ENCODE data around the gene ACTL7B.
"Not testable (repeated sequence)": the region's sequence is repeated elsewhere in the genome, so short reads cannot be mapped to it uniquely, and the experiment has no call there.

The ACTL7B gene, protein sequence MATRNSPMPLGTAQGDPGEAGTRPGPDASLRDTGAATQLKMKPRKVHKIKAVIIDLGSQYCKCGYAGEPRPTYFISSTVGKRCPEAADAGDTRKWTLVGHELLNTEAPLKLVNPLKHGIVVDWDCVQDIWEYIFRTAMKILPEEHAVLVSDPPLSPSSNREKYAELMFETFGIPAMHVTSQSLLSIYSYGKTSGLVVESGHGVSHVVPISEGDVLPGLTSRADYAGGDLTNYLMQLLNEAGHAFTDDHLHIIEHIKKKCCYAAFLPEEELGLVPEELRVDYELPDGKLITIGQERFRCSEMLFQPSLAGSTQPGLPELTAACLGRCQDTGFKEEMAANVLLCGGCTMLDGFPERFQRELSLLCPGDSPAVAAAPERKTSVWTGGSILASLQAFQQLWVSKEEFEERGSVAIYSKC

GRCh38 chr9:108855888-108856287 is at the start of gene ACTL7B:
TSS of gene ACTL7B (minus strand) at chr9:108855986. CDS start at chr9:108855930, 56 bp downstream.
- DNase-seq: no peak

GRCh38 chr9:108905494-108905893 is 49.7 kb upstream of the ACTL7B start:
- no peak for DNase-seq

DNA sequence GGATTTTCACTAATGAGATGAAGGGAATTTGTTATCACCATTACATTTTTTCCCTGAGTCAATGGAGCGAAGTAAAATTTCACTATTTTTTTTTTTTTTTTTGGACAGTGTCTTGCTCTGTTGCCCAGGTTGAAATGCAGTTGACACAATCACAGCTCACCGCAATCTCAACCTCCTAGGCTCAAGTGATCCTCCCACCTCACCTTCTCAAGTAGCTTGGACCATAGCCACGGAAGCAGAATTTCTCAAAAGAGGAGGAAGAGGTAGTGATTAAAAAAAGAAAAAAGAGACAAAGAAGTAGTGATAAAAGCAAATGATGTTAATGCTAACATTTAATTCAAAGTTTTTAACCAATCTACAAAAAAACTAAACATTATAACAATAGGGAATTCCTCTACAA is 48.4 kb upstream of the ACTL7B start:
- DNase-seq: no peak

DNA sequence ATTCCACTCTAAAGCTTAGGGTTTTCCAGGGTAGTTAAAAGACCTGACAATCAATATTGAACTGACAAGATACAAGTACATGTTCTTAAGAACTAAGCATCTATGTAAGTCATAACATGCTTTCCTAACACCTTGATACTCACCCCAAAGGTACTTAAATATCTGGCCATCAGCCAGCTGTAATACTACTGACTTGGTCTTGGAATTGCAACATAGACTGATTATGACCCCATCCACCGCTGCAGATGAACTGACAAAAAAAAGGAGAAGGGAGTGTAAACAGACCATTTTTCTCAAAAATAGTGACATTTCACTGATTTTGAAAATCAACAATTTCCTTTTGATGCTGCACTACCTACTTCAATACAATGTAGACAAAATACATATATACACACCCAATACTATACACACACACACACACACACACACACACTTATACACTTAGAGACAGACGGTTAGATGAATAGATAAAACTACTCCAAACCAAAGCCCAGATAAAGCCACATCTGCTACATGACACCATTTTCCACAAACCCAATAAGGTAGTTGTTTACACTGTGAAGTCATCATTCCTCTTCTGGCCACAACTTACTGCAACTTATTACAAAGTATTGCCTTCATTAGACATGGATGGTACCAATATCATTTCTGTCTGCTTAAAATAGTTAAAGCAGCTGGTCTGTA is 47.8 kb upstream of the ACTL7B start:
- DNase-seq: no peak

DNA sequence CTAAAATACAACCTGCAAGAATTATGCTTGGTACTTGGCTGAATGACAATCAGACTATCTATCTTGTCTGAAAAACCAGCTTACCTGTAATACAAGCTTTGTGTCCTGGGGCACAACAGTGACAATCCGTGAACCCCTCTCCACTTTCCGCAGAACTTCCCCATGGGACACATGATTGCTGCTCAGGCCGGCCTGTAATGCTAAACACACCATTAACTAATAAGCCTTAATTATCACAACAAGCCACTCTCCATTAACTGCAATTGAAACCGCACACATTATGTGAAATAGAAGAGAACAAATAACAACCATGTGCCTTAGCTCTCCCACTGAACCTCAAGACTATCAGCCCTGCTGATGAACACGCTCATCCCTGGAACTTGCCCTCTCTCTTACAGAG is 44.4 kb upstream of the ACTL7B start:
- DNase-seq: no peak

GRCh38 chr9:108899023-108899695 is 43.4 kb upstream of the ACTL7B start:
- not testable (repeated sequence) for DNase-seq

GRCh38 chr9:108897324-108898096 is 41.7 kb upstream of the ACTL7B start:
- no peak for DNase-seq

DNA sequence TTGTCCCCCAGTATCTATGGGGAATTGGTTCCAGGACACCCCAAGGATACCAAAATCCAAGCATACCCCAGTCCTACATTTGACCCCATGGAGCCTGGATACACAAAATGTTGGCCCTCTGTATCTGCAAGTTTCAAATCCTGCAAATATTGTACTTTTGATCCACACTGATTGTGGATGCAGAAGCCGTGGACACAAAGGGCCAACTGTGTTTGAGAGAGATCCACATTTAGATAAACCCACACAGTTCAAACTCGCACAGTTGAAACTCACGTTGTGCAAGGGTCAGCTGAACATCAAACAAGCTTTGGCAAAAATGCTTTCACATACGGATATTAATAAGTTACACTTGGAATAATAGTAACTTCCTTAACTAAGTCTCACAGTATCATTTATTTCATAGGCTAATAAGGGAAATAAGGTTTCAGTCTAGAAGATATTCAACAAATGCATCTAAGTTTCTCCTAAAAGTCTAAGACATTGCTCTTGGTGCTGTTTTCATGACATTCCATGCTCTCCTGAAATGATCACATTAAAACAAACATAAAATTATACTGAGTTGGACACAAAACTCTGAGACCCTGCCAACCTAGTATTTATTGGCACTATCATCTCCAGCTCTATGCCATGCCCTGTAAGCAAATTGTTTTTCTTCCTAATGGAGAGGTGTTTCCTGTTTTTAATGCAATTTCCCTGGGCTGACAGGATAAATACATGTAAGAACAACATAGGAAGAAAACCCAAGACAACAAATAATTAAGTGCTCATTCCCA is 38.6 kb upstream of the ACTL7B start:
- no peak for DNase-seq

- no peak for DNase-seq
These were observed 33.9 kb upstream of the ACTL7B start for GRCh38 chr9:108889649-108890067.

- not testable (repeated sequence) for DNase-seq
These were observed 30.9 kb upstream of the ACTL7B start for GRCh38 chr9:108886594-108887271.

DNA sequence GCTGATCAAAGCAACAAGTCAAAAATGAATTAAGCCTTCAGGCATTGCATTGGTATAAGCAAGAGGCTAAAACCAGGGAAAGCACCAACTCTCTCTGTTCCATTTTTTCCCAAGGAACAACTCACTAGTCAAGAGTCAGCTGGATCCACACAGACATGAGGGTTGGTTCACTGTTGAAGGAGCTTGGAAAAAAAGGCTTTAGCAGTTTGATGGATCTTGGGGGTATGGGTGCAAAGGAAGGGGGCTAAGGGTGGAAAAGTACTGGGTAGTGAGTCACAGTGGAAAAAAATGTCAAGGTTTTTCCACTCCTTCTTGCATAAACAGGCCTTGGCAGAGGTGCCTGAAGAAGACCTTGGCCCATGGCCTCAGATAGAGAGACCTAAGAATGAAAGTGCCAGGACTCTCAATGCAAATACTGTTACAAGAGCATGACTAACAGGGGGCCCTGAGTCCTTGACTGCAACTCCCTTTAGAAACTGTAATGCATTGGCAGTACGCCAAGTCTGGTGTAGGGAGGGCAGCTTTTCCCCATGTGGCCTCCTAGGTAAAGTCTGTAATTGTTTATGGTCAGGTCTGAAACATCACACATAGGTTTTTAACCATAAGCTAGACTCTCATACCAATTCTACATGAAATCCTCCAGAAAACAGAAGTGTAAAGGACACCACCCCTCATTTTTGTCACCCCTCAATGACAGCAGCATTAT is 30.0 kb upstream of the ACTL7B start:
- DNase-seq: peak in 1 of 56 donors; percentile 13

- no peak for DNase-seq
These were observed 28.9 kb upstream of the ACTL7B start for GRCh38 chr9:108884701-108885100.

DNA sequence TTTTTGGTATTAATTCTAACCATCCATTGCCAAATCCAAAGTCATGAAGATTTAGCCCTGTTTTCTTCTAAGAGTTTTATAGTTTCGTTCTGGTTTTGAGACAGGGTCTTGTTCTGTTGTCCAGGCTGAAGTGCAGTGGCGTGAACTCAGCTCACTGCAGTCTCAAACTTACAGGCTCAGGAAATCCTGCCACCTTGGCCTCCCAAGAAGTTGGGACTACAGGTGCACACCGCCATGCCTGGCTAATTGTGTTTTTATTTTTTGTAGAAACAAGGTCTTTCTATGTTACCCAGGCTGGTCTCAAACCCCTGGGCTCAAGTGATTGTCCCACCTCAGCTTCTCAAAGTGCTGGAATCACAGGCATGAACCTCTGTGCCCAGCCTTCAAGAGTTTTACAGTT is 27.3 kb upstream of the ACTL7B start:
- no peak for DNase-seq

DNA sequence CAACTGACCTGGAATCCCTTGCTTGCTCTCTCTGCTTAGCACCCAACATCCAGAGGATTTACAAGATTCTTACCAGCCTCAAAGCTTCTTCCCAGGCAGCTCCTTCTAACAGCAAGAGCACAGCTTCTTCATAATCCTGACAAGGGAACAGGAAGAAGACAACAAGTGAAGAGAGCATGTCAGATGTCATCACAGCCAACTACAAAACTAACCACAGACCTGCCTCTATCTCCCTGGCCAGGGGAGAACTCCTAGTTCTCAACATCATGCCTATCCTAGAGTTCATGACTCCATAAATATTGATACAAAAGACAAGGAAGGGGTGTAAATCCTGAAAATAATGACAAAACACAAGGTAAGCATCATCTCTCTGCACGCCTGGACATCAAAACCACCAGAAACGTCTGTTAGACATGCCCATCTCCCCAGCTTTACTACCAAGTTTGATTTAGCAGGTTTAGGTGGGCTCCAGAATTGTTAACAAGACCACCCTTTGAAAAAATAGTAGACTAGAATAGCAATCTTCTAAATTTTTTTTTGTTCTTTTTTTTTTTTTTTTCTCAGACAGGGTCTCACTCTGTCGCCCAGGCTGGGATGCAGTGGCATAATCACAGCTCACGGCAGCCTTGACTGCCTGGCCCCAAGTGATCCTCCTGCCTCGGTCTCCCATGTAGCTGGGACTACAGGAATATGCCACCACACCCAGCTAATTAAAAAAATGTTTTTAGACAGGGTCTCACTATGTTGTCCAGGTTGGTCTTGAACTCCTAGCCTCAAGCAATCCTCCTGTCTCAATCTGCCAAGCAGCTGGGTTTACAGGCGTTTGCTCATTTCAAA is 26.5 kb upstream of the ACTL7B start:
- DNase-seq: no peak

DNA sequence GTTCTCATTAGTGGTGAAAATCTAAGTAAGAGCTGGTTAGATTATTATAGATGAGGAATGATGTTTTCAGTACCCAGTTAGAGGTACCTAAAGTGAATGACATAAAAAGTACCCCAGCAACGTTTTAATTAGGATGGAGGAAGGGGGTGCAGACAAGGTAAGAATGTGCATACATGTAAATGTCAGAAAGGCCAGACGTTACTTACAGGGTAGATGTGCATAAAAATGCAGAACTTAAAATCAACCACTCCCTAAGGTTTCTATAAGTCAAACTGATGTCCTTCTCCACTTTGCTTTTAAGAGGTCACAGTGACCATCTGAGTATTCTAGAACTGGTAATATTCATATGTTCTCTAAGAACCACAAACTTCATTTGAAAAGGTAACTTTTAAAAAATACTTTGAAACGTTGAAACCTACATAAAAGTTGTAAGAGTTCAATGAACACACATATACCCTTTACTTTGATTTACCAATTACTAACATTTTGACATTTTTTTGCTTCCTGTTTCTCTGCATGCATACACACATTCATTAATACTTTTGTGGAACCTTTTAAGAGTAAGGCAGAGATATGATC is 25.0 kb upstream of the ACTL7B start:
- DNase-seq: no peak

DNA sequence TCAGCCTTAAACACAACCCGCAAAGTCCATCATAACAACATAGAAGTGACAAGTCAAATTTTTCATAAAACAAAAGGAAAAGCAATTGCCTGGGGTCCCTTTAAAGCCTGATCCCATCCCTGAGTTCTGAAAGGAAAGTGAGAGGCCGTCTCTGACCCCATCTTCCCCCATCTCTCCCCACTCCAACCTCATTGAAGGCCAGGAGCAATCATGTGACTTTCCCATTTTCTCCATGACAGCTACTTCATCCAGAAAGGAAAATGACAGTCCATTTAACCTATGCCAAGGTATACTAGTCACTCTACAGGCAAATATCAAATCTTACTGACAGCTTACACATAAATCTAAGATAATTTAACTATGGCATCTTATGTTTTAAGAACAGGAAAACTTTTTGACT is 21.7 kb upstream of the ACTL7B start:
- DNase-seq: no peak

GRCh38 chr9:108876425-108876824 is 20.6 kb upstream of the ACTL7B start:
- no peak for DNase-seq
